Neural cell (in vitro differentiated cells): ENCODE data around the gene OST4.

Experiments used
- EP300 ChIP-seq: fragments of 450-650 bp; conservative IDR thresholded peaks from 2 replicates; pipeline ENCODE4 v1.6.1; 2014; ENCODE audit warnings: antibody characterized with exemption, mild to moderate bottlenecking, moderate library complexity; ENCODE audit not compliant: poor library complexity, severe bottlenecking
- EZH2 ChIP-seq: fragments of 200-600, 300-800 bp; shearing (Covaris generic), sonication (generic); IDR thresholded peaks from 2 replicates; pipeline ENCODE4 v1.6.1; 2014; ENCODE audit warnings: antibody characterized with exemption, low read length, borderline replicate concordance, mild to moderate bottlenecking; ENCODE audit not compliant: insufficient read depth, poor library complexity, severe bottlenecking
- MXI1 ChIP-seq: fragments of 450-650 bp; conservative IDR thresholded peaks from 2 replicates; pipeline ENCODE4 v1.6.1; 2014; ENCODE audit warnings: antibody characterized with exemption, mild to moderate bottlenecking; ENCODE audit not compliant: poor library complexity, severe bottlenecking
- POLR2AphosphoS5 ChIP-seq: IDR thresholded peaks from 2 replicates; pipeline ENCODE4 v1.6.1; 2012
- RAD21 ChIP-seq: fragments of 450-650 bp; conservative IDR thresholded peaks from 2 replicates; pipeline ENCODE4 v1.6.1; 2014; ENCODE audit warnings: antibody characterized with exemption, mild to moderate bottlenecking, moderate library complexity
- TAF1 ChIP-seq: IDR thresholded peaks from 2 replicates; pipeline ENCODE4 v1.6.1; 2012; ENCODE audit warnings: low read depth
- TF ChIP-seq, protein P1 (sequence below): fragments of 450-650 bp; IDR thresholded peaks from 2 replicates; pipeline ENCODE4 v1.5.1; 2014; ENCODE audit warnings: antibody characterized with exemption, mild to moderate bottlenecking, moderate library complexity; ENCODE audit not compliant: poor library complexity, severe bottlenecking
- TF ChIP-seq, protein P2 (sequence below): IDR thresholded peaks from 2 replicates; pipeline ENCODE4 v1.6.1; 2012; ENCODE audit warnings: borderline replicate concordance

DNA sequence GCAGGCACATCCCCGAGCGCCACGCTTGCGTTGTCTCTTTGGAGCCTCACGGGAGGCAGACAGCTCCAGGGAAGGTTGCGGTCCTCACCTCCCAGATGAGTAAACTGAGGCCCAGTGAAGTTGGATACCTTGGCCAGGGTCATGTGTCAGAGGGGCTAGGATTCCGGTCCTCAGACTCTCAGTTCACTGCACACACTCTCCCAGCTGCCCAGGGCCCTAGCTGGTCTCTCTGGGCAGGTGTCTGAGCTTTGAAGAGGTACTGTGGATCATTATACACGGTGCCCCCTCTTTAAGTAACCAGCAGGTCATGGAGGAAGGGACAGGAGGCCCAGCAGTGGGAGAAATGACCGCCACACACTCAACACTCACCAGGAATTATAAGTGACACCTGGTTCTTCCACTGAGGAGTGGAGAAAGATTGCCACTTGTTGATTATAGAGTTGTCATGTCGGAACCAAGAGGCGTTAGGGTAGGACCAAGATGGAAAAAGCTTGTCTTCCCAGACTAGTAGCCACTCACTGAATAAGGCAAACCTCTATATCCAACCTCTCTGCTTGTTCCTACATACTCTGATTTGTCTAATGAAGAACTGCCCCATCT lies 38.1 kb downstream of the OST4 start:
- TF ChIP-seq POLR2AphosphoS5 = no peak
- TF ChIP-seq, protein P1, sequence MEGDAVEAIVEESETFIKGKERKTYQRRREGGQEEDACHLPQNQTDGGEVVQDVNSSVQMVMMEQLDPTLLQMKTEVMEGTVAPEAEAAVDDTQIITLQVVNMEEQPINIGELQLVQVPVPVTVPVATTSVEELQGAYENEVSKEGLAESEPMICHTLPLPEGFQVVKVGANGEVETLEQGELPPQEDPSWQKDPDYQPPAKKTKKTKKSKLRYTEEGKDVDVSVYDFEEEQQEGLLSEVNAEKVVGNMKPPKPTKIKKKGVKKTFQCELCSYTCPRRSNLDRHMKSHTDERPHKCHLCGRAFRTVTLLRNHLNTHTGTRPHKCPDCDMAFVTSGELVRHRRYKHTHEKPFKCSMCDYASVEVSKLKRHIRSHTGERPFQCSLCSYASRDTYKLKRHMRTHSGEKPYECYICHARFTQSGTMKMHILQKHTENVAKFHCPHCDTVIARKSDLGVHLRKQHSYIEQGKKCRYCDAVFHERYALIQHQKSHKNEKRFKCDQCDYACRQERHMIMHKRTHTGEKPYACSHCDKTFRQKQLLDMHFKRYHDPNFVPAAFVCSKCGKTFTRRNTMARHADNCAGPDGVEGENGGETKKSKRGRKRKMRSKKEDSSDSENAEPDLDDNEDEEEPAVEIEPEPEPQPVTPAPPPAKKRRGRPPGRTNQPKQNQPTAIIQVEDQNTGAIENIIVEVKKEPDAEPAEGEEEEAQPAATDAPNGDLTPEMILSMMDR = no peak
- no peak for TF ChIP-seq MXI1
- TF ChIP-seq EZH2 = no peak
- no peak for TF ChIP-seq TAF1
- TF ChIP-seq EP300 = no peak
- TF ChIP-seq RAD21 = no peak
- TF ChIP-seq, protein P2, sequence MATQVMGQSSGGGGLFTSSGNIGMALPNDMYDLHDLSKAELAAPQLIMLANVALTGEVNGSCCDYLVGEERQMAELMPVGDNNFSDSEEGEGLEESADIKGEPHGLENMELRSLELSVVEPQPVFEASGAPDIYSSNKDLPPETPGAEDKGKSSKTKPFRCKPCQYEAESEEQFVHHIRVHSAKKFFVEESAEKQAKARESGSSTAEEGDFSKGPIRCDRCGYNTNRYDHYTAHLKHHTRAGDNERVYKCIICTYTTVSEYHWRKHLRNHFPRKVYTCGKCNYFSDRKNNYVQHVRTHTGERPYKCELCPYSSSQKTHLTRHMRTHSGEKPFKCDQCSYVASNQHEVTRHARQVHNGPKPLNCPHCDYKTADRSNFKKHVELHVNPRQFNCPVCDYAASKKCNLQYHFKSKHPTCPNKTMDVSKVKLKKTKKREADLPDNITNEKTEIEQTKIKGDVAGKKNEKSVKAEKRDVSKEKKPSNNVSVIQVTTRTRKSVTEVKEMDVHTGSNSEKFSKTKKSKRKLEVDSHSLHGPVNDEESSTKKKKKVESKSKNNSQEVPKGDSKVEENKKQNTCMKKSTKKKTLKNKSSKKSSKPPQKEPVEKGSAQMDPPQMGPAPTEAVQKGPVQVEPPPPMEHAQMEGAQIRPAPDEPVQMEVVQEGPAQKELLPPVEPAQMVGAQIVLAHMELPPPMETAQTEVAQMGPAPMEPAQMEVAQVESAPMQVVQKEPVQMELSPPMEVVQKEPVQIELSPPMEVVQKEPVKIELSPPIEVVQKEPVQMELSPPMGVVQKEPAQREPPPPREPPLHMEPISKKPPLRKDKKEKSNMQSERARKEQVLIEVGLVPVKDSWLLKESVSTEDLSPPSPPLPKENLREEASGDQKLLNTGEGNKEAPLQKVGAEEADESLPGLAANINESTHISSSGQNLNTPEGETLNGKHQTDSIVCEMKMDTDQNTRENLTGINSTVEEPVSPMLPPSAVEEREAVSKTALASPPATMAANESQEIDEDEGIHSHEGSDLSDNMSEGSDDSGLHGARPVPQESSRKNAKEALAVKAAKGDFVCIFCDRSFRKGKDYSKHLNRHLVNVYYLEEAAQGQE = no peak
